ENCODE data around the gene KDM8.
"Not testable (repeated sequence)": the region's sequence is repeated elsewhere in the genome, so short reads cannot be mapped to it uniquely, and the experiment has no call there.

KDM8 gene

DNA sequence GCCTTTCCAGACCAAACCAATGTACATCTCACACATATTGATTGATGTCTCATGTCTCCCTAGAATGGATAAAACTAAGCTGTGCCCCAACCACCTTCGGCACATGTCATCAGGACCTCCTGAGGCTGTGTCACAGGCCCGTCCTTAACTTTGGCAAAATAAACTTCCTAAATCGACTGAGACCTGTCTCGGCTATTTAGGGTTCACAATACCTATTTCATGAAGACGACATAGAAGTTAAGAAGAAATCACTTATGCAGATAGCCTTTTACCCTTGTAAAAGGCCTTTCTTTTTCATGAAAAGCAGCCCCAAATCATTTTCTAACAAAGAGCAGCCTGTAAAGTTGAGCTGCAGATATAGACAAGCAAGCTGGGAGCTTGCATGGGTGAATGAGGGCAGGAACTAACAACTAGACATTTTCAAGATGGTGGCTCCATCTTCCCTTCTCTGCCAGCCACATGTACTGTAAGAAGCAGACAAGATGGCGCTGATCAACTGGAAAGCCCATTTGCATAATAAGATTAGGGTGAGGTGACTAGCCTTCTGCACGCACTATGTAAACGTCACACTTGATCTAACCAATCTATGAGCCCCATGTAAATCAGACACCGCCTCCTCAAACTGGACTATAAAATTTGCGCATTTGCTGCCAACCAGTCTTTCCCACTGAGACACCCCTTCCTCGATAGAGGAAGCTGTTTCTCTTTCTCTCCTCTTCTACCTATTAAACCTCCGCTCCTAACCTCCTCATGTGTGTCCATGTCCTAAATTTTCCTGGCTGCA, 4.7 kb upstream of the KDM8 start:
- TF ChIP-seq ZFX (IDR thresholded peaks at IDR 0.05; ENCODE audit: borderline replicate concordance): no peak
- TF ChIP-seq, protein P1, sequence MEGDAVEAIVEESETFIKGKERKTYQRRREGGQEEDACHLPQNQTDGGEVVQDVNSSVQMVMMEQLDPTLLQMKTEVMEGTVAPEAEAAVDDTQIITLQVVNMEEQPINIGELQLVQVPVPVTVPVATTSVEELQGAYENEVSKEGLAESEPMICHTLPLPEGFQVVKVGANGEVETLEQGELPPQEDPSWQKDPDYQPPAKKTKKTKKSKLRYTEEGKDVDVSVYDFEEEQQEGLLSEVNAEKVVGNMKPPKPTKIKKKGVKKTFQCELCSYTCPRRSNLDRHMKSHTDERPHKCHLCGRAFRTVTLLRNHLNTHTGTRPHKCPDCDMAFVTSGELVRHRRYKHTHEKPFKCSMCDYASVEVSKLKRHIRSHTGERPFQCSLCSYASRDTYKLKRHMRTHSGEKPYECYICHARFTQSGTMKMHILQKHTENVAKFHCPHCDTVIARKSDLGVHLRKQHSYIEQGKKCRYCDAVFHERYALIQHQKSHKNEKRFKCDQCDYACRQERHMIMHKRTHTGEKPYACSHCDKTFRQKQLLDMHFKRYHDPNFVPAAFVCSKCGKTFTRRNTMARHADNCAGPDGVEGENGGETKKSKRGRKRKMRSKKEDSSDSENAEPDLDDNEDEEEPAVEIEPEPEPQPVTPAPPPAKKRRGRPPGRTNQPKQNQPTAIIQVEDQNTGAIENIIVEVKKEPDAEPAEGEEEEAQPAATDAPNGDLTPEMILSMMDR (IDR thresholded peaks at IDR 0.05): no peak
- peak overlapping the region; percentile 50 for H3K27ac ChIP-seq

DNA sequence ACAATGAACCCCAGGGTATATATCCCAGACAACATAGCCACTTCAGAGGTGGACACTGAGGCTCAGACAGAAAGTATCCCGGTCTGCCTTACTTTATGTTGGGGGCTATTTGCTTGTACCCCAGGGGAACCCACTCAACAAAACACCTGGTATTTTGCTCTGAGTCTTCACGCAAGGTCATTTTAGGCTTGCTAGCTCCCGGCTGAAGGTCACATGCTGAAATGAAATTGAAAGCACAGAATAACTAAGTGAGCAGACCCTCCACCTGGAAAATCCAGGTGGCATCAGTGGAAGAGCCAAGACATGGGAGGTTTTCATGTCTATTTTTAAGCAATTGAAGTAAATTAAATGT, 4.1 kb upstream of the KDM8 start:
- H3K27ac ChIP-seq: peak overlapping the region; percentile 50

DNA sequence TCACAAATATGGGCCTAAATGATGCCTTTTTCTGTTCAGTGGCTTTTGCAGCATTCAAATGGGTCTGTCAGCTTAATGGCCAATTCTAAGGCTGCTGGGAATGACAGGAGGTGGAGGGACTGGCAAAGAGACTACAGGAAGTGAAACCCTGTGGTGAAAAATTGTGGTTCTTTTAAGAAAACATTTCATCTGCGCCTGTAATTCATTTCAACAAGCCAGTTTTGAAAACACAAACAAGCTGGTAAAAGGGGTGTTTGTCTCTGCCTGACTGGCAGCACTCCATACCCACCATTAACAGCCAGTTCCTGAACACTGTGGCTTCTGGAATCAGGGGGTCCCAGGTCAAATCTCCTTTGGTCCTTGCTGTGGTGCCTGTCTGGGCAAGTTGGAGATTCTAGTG, 3.6 kb upstream of the KDM8 start:
- TF ChIP-seq, protein P1 (IDR thresholded peaks at IDR 0.05): no peak
- TF ChIP-seq ZFX (IDR thresholded peaks at IDR 0.05; ENCODE audit: borderline replicate concordance): no peak
- H3K27ac ChIP-seq: no peak overlapping the region

More for the DNA sequence above, 4.1 kb upstream of the KDM8 start:
- TF ChIP-seq, protein P1 (IDR thresholded peaks at IDR 0.05): no peak

DNA sequence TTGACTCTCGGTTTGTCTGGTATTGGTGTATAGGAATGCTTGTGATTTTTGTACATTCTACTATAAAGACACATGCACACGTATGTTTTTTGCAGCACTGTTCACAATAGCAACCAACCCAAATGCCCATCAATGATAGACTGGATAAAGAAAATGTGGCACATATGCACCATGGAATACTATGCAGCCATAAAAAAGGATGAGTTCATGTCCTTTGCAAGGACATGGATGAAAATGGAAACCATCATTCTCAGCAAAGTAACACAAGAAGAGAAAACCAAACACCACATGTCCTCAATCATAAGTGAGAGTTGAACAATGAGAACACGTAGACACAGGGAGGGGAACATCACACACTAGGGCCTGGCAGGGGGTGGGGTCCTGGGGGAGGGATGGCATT, 2.4 kb upstream of the KDM8 start:
- not testable (repeated sequence) for H3K27ac ChIP-seq

DNA sequence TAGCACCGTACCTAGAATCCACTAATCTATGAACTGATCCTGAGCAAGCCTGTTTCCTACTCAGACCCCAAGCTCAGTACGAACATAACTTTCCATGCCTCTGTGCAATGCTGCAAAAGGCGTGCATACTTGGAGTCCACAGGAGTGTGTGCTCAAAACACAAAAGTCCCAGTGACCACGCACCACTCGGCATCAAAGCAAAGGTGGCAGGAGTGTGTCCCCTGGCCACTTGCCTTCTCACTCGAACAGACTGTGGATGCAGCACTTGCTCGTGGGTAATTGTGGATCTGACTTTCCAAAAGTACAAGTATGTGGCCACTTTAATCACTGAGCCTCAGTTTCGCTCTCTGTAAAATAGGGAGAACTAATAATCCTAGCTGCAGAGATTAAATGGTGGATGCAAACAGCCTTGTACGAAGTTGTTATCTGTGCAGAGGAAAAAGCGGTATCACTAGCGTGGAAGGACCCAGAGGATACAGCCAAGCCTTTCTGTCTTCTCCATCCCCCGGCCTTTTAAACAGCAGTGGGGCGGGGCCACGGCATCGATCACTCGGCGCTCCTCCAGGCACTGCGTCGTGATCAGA, 311 bp upstream of the KDM8 start:
- no peak for TF ChIP-seq ZFX (IDR thresholded peaks at IDR 0.05; ENCODE audit: borderline replicate concordance)
- TF ChIP-seq, protein P1 (IDR thresholded peaks at IDR 0.05): no peak
- peak overlapping the region; percentile 90 for H3K27ac ChIP-seq

DNA sequence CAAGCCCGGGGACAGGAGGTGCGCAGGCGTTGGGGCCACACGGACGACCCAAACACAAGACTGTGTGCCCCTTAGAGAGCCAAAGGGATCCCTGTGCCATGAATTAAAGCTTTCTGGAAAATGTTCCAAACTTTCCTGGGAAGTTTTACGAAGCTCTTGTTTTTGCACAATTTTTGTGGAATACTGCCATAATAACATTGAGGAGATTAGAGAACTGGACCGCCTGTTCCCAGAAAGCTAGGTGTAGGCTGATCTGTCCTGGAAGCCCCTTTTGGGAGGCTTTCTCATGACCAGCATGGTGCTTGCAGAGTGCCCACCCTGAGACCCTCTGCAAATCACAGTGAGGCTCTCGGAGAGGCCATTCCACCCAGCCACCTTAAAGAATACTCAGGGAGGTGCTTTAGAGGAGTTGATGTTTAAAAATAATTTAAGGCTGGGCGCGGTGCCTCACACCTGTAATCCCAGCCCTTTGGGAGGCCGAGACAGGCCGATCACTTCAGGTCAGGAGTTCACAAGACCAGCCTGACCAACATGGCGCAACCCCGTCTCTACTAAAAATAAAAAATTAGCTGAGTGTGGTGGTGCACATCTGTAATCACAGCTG, 1.1 kb downstream of the KDM8 start:
- TF ChIP-seq, protein P1 (IDR thresholded peaks at IDR 0.05): no peak
- no peak for TF ChIP-seq ZFX (IDR thresholded peaks at IDR 0.05; ENCODE audit: borderline replicate concordance)
- peak overlapping the region; percentile 90 for H3K27ac ChIP-seq

DNA sequence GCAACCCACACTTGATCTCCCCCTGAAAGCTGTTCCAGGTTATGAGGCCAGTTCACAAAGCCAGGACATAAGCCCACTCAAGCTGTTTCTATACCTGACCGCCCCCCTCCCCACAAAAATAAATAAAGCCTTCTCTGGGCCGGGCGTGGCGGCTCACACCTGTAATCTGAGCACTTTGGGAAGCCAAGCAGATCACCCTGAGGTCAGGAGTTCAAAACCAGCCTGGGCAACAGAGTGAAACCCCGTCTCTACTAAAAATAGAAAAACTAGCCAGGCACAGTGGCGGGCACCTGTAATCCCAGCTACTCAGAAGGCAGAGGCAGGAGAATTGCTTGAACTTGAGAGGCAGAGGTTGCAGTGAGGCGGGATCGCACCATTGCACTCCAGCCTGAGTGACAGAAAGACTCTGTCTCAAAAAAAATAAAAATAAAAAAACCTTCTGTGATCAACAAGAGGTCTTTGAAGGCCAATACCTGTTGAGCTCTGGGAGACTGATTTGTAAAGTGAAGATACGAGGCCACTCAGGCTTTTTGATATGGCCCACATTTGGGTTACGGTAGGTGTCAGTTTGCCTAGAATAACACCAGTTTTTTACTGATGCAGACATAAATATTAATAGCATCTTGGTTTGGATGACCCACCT, 2.2 kb downstream of the KDM8 start:
- no peak overlapping the region for H3K27ac ChIP-seq
- TF ChIP-seq ZFX (IDR thresholded peaks at IDR 0.05; ENCODE audit: borderline replicate concordance): no peak
- TF ChIP-seq, protein P1 (IDR thresholded peaks at IDR 0.05): no peak

DNA sequence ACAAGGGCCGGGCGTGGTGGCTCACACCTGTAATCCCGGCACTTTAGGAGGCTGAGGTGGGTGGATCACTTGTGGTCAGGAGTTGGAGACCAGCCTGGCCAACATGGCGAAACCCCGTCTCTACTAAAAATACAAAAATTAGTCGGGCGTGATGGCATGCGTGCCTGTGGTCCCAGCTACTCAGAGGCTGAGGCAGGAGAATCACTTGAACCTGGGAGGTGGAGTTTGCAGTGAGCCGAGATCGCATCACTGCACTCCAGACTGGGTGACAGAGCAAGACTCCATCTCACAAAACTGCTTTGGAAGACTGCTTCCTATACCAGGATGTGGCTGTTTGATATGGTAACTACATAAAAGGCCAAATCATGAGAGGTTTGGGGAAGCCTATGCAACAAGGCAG, 3.8 kb downstream of the KDM8 start:
- H3K27ac ChIP-seq: not testable (repeated sequence)

Measured in 22Rv1 (cell line).